GM23338 (cell line): Measurements from ENCODE around the gene ACO2. TPM values are rescaled to one million over a fixed set of nuclear protein-coding genes. Genes with fewer than 3 reads are reported as not detected.

ENCODE experiments used
- ATAC-seq: fragments of 200-7000 bp; cut with Tn5 transposase; 3 replicates; pipeline ENCODE4 v1.9.1; 2020
- DNase-seq: peaks from one replicate; pipeline ENCODE4 v3.0.0-alpha.2; 2015; ENCODE audit warnings: low spot score
- H2AFZ ChIP-seq: fragments of 200-600 bp; sonication (generic); 2 replicates; pipeline ENCODE4 v1.8.0; 2016; ENCODE audit warnings: antibody characterized with exemption, mild to moderate bottlenecking, moderate library complexity
- H3F3A ChIP-seq: fragments of 200-600 bp; sonication (generic); replicated peaks from 2 replicates; pipeline ENCODE4 v1.8.0; 2017; ENCODE audit warnings: antibody characterized with exemption, mixed run types, low read depth
- H3K27ac ChIP-seq: fragments of 200-600 bp; sonication (generic); 2 replicates; pipeline ENCODE4 v1.6.1; 2016; ENCODE audit warnings: low read depth
- H3K27me3 ChIP-seq: fragments of 200-600 bp; sonication (generic); 2 replicates; pipeline ENCODE4 v1.8.0; 2016; ENCODE audit warnings: mild to moderate bottlenecking, mixed run types, moderate library complexity; ENCODE audit not compliant: insufficient read depth
- H3K36me3 ChIP-seq: fragments of 200-600 bp; sonication (generic); 2 replicates; pipeline ENCODE4 v1.8.0; 2016; ENCODE audit warnings: mild to moderate bottlenecking; ENCODE audit not compliant: insufficient read depth
- H3K4me1 ChIP-seq: fragments of 200-600 bp; sonication (generic); 2 replicates; pipeline ENCODE4 v1.8.0; 2016; ENCODE audit warnings: mild to moderate bottlenecking, moderate library complexity; ENCODE audit not compliant: insufficient read depth
- H3K4me2 ChIP-seq: fragments of 200-600 bp; sonication (generic); 2 replicates; pipeline ENCODE4 v1.7.1; 2017; ENCODE audit warnings: mixed run types
- H3K4me3 ChIP-seq: fragments of 200-600 bp; sonication (generic); 2 replicates; pipeline ENCODE4 v1.6.1; 2016; ENCODE audit warnings: mixed run types
- H3K79me2 ChIP-seq: fragments of 200-600 bp; sonication (generic); replicated peaks from 2 replicates; pipeline ENCODE4 v1.8.0; 2017; ENCODE audit warnings: mild to moderate bottlenecking; ENCODE audit not compliant: insufficient read depth
- H3K9me2 ChIP-seq: fragments of 200-600 bp; sonication (generic); 2 replicates; pipeline ENCODE4 v1.8.0; 2017; ENCODE audit not compliant: insufficient read depth
- H4K20me1 ChIP-seq: fragments of 200-600 bp; sonication (generic); replicated peaks from 2 replicates; pipeline ENCODE4 v1.8.0; 2017; ENCODE audit warnings: mild to moderate bottlenecking; ENCODE audit not compliant: insufficient read depth
- H3K27ac Mint-ChIP-seq: 2 replicates; pipeline ENCODE4 v1.8.0; 2020; ENCODE audit warnings: inconsistent platforms, mild to moderate bottlenecking, moderate library complexity, mixed read lengths
- H3K27me3 Mint-ChIP-seq: 3 replicates; pipeline ENCODE4 v1.8.0; 2022; ENCODE audit warnings: low read depth, mild to moderate bottlenecking, moderate library complexity, mixed read lengths, inconsistent platforms; ENCODE audit not compliant: insufficient read depth, poor library complexity
- H3K36me3 Mint-ChIP-seq: 3 replicates; pipeline ENCODE4 v1.8.0; 2021; ENCODE audit warnings: low read depth, mild to moderate bottlenecking, inconsistent platforms, moderate library complexity, mixed read lengths
- H3K4me1 Mint-ChIP-seq: 3 replicates; pipeline ENCODE4 v1.8.0; 2020; ENCODE audit warnings: mild to moderate bottlenecking, inconsistent platforms, mixed read lengths
- H3K4me3 Mint-ChIP-seq: 3 replicates; pipeline ENCODE4 v1.8.0; 2021; ENCODE audit warnings: moderate library complexity, mild to moderate bottlenecking, inconsistent platforms, mixed read lengths
- H3K9me3 Mint-ChIP-seq: 3 replicates; pipeline ENCODE4 v1.8.0; 2020; ENCODE audit warnings: moderate library complexity, mild to moderate bottlenecking, inconsistent platforms, mixed read lengths
- CREB1 ChIP-seq: fragments of 250-450 bp; sonication (Bioruptor Pico); IDR thresholded peaks from 2 replicates; pipeline ENCODE4 v1.5.0; 2020; ENCODE audit warnings: low read depth, mild to moderate bottlenecking, moderate library complexity
- ETS1 ChIP-seq: IDR thresholded peaks from 2 replicates; pipeline ENCODE4 v1.6.1; 2016; ENCODE audit warnings: antibody characterized with exemption
- EZH2 ChIP-seq: fragments of 200-600 bp; sonication (generic); IDR thresholded peaks from one replicate; pipeline ENCODE4 v1.8.0; 2017; ENCODE audit warnings: antibody characterized with exemption, mild to moderate bottlenecking, low read depth; ENCODE audit not compliant: unreplicated experiment
- EZH2phosphoT487 ChIP-seq: fragments of 200-600 bp; sonication (generic); IDR thresholded peaks from one replicate; pipeline ENCODE4 v1.8.1; 2018; ENCODE audit warnings: antibody characterized with exemption; ENCODE audit not compliant: unreplicated experiment
- JUNB ChIP-seq: IDR thresholded peaks from one replicate; pipeline ENCODE4 v1.6.1; 2016; ENCODE audit warnings: antibody characterized with exemption; ENCODE audit not compliant: unreplicated experiment
- NANOG ChIP-seq: IDR thresholded peaks from 2 replicates; pipeline ENCODE4 v1.6.1; 2016; ENCODE audit warnings: antibody characterized with exemption, borderline replicate concordance
- POLR2AphosphoS5 ChIP-seq: IDR thresholded peaks from 2 replicates; pipeline ENCODE4 v1.6.1; 2016; ENCODE audit warnings: antibody characterized with exemption, low read depth
- REST ChIP-seq: IDR thresholded peaks from one replicate; pipeline ENCODE4 v1.6.1; 2018; ENCODE audit warnings: antibody characterized with exemption; ENCODE audit not compliant: unreplicated experiment
- STAT1 ChIP-seq: IDR thresholded peaks from one replicate; pipeline ENCODE4 v1.6.1; 2016; ENCODE audit warnings: antibody characterized with exemption; ENCODE audit not compliant: unreplicated experiment
- polyA plus RNA-seq: library from polyadenylated mRNA; unstranded; fragments of >200 nt; fragmentation: Nextera tagmentation; extraction: Ambion mirVana; gene quantifications from 2 replicates; pipeline ENCODE4 v1.2.1, GENCODE V29; 2016
- total RNA-seq: library from RNA; depleted of rRNA; stranded (reverse); fragments of >200 nt; shearing (Covaris generic); gene quantifications from 2 replicates; pipeline ENCODE4 v1.2.3, GENCODE V29; 2014

ACO2 gene
- total and polyA plus RNA-seq, 2 experiments from 2014 or later, result 36.2 to 79.7 TPM

- Mint-ChIP-seq H3K36me3 (peaks cover 13% of the 10 kb centered on the region), H3K4me1 (no peaks in the 10 kb centered on the region)
- TF ChIP-seq NANOG (no peak), CREB1 (CRISPR knock-in tag) (no peak), POLR2AphosphoS5 (no peak), REST (no peak)
Observed at GRCh38 chr22:41499624-41500280, 30.8 kb downstream of the ACO2 start.

GRCh38 chr22:41500303-41500702 is 31.4 kb downstream of the ACO2 start:
- peaks cover 14% of the 10 kb centered on the region for H3K79me2 ChIP-seq
- Mint-ChIP-seq H3K4me3 (no peak overlapping the region), H3K36me3 (peaks cover 13% of the 10 kb centered on the region), H3K27me3 (peaks cover 6% of the 10 kb centered on the region), H3K4me1 (no peaks in the 10 kb centered on the region), H3K9me3 (no peaks in the 10 kb centered on the region), H3K27ac (no peak overlapping the region)
- no peak overlapping the region for H3K27ac ChIP-seq
- H3F3A ChIP-seq, result peaks cover 7% of the 10 kb centered on the region; the same call in 1 of the 2 replicates
- peaks cover 5% of the 10 kb centered on the region; the same call in 1 of the 2 replicates for H4K20me1 ChIP-seq
- no peak overlapping the region for H3K4me2 ChIP-seq
- no peak for DNase-seq
- H3K9me2 ChIP-seq, result no peaks in the 10 kb centered on the region
- no peak; the same call in 2 of the 3 replicates for ATAC-seq
- no peak overlapping the region for H2AFZ ChIP-seq
- no peak overlapping the region for H3K4me3 ChIP-seq
- no peaks in the 10 kb centered on the region for H3K36me3 ChIP-seq
- H3K4me1 ChIP-seq, result no peaks in the 10 kb centered on the region
- no peaks in the 10 kb centered on the region for H3K27me3 ChIP-seq
- no peak for TF ChIP-seq STAT1
- no peak for TF ChIP-seq EZH2
- no peak for TF ChIP-seq REST
- TF ChIP-seq EZH2phosphoT487, result no peak
- TF ChIP-seq JUNB, result no peak
- TF ChIP-seq ETS1, result no peak

More at GRCh38 chr22:41499624-41500280, 30.8 kb downstream of the ACO2 start:
- peaks cover 5% of the 10 kb centered on the region; the same call in 1 of the 2 replicates for H4K20me1 ChIP-seq
- H3K27ac Mint-ChIP-seq, result no peak overlapping the region
- ATAC-seq (no peak), DNase-seq (no peak)
- H3K27me3 ChIP-seq, result no peaks in the 10 kb centered on the region
- 0 out of 2 replicates have a peak overlapping the region, but pooled peaks have one; percentile 39 for H3K27ac ChIP-seq
- no peaks in the 10 kb centered on the region for H3K9me2 ChIP-seq
- H3K27me3 Mint-ChIP-seq, result peaks cover 6% of the 10 kb centered on the region
- no peaks in the 10 kb centered on the region for H3K9me3 Mint-ChIP-seq
- H3K4me1 ChIP-seq, result no peaks in the 10 kb centered on the region
- no peak overlapping the region for H3K4me3 ChIP-seq
- H2AFZ ChIP-seq, result no peak overlapping the region
- peaks cover 19% of the 10 kb centered on the region for H3K79me2 ChIP-seq
- no peaks in the 10 kb centered on the region for H3K36me3 ChIP-seq
- no peak overlapping the region for H3K4me3 Mint-ChIP-seq
- peaks cover 7% of the 10 kb centered on the region; the same call in 1 of the 2 replicates for H3F3A ChIP-seq
- no peak overlapping the region for H3K4me2 ChIP-seq
